AG04449 (cell line): ENCODE data around the gene ID4.
A peak's percentile ranks its signal among the peaks of the same experiment; 100 is the strongest.

Experiments used
- CTCF ChIA-PET: fragments of 350-600 bp; formaldehyde crosslinking; extraction: SDS; loops from one replicate; lab custom pipeline; 2021; ENCODE audit warnings: antibody characterized with exemption; lab: Yijun Ruan, JAX
- POLR2A ChIA-PET: fragments of 400-600, 350-600 bp; formaldehyde crosslinking; extraction: SDS; loops from one replicate; lab custom pipeline; 2020; ENCODE audit warnings: antibody characterized with exemption, inconsistent platforms; lab: Yijun Ruan, JAX
- DNase-seq: peaks from one replicate; pipeline ENCODE4 v3.0.0-alpha.2; 2010; ENCODE audit warnings: low read depth, low spot score
- H3K4me3 ChIP-seq: 2 replicates; pipeline ENCODE4 v1.5.1; 2011; ENCODE audit warnings: low read depth, mild to moderate bottlenecking, control low read depth, low read length
- CTCF ChIP-seq: IDR thresholded peaks from one replicate; pipeline ENCODE4 v1.5.1; 2011; ENCODE audit warnings: mild to moderate bottlenecking, moderate library complexity, low read length, control low read depth, inconsistent platforms; ENCODE audit not compliant: insufficient read depth; ENCODE audit errors: missing control alignments

The ID4 gene

GRCh38 chr6:19805129-19805481 lies 32.1 kb upstream of the ID4 start:
- POLR2A ChIA-PET = interaction anchor here (0.5 to 2.1 kb wide), 2 partner anchors 32 to 1296 kb away, joined by 3 to 38 read pairs; partner anchors contain the start of gene ID4
- H3K4me3 ChIP-seq = peak overlapping the region; percentile 66
- TF ChIP-seq CTCF = no peak
- DNase-seq = no peak
- CTCF ChIA-PET = no interaction called here

- no peak for TF ChIP-seq CTCF
- no peak for DNase-seq
- POLR2A ChIA-PET = interaction anchor here (1.1 to 1.8 kb wide), 2 partner anchors 30 kb away, joined by 5 to 7 read pairs; partner anchors contain the start of gene ID4
- H3K4me3 ChIP-seq = no peak overlapping the region
- CTCF ChIA-PET = no interaction called here
Observed at GRCh38 chr6:19806971-19807396, 30.2 kb upstream of the ID4 start.

GRCh38 chr6:19811397-19812079 lies 25.6 kb upstream of the ID4 start:
- ChIA-PET CTCF (interaction anchor here (0.7 to 1.6 kb wide), 3 partner anchors 10 to 744 kb away, joined by 3 to 5 read pairs (median 3); no protein-coding TSS in a partner anchor), POLR2A (no interaction called here)
- DNase-seq = no peak
- TF ChIP-seq CTCF = no peak
- H3K4me3 ChIP-seq = no peak overlapping the region

GRCh38 chr6:19812512-19813119 lies 24.6 kb upstream of the ID4 start:
- ChIA-PET POLR2A (no interaction called here), CTCF (interaction anchor here (0.7 to 1.6 kb wide), 3 partner anchors 8 to 14 kb away, joined by 3 to 5 read pairs (median 3); no protein-coding TSS in a partner anchor)
- no peak for DNase-seq
- no peak overlapping the region for H3K4me3 ChIP-seq
- TF ChIP-seq CTCF = peak; percentile 52

GRCh38 chr6:19818805-19819204 lies 18.4 kb upstream of the ID4 start:
- CTCF ChIA-PET = no interaction called here
- DNase-seq = no peak
- H3K4me3 ChIP-seq = no peak overlapping the region
- no peak for TF ChIP-seq CTCF
- POLR2A ChIA-PET = no interaction called here

- no peak overlapping the region for H3K4me3 ChIP-seq
- ChIA-PET CTCF (no interaction called here), POLR2A (no interaction called here)
- no peak for DNase-seq
- TF ChIP-seq CTCF = no peak
Observed at GRCh38 chr6:19824058-19824807, 12.9 kb upstream of the ID4 start.
